Measurements from ENCODE around the gene ARHGAP10.
A peak's percentile ranks its signal among the peaks of the same experiment; 100 is the strongest.

ARHGAP10 gene

DNA sequence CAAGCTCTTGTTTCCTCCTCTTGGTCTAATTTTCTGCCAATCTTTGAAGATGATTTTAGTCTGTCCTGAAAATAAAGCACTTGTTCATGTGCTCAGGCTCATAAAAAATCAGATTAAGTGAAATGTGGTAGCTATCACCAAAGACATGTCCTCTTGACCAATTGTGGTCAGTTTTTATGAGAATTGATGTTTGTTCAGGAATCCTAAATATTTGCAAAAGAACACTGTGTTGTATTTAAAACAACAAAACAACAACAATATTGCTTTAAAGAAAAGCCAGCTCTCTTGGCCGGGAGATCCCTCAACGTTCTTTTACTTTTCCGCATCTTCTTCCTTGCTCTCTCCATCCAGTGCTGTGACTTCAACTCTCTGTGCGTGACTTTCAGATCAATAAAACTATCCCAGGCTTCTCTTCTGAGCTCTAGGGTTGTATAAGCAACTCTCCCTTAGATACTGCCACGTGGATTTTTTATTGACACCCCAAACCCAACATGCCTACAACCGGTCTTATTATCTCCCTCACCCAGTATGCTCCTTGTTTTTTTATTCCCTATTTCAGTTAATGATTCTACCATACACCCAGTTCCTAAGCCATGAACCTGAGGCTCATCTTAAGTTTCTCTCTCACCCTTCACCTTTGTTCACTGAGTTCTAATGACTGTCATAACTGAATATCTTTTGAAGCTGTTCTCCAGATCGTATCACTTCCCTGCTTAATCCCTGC lies 309.9 kb downstream of the ARHGAP10 start:
- no peak for DNase-seq (ENCODE audit: low read depth)

DNA sequence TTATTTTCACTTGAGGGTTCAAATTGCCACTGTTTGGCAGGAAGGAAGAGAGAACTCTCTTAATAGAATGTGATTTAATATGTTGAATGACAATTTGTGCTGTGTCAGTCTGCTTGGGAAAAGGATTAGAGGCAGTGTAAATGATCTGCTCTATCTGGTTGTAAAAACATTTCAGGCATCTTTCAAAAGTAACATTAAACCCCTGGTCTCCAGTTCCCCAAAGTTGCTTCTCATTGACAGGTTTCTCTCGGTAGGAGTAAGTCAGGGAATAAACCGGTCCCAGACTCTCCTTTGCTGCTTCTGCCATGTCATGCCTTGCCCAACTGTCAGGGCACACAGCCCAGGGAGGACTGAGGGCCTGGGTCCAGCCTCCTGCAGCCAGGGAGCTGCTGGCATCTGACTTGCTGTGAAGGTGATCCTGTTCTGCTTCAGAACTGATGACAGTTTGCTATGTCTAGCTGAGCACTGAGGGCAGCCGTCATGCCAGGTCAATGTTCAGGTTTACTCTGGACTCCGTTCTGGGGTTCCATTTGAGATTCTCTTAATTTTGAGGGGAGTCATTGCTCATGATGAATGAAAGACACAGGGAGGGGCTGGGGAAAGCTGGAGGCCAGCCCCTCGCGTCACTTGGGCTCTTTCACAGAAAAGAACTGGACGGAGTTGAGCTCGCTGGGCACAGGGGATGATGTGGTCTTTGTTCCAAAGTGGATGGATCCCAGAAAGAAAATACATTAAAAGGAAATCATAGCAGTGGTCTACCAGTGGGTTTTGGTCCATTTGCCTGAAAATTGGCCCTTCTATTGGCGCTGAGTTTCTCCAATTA lies 312.4 kb downstream of the ARHGAP10 start:
- DNase-seq (ENCODE audit: low read depth), result no peak

GRCh38 chr4:148044912-148045352 lies 313.0 kb downstream of the ARHGAP10 start:
- DNase-seq (ENCODE audit: low read depth), result no peak

DNA sequence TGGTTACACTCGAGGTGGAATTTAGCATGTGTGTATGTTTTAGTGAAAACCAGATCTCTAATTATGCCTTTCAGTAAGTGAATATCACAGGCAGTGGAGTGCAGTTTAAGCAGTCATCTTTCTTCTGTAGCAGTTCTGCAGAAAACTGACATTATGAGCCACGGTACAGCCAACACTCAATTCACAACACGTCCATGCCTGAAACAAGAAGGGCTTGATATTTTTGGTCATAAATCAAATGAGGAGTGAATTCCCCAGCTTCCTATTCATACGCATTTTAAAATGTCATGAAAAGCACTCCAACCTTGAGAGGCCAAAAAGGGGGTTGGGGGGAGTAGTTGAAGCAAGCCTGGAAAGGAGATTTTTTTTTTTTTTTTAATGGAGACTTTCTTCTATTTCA lies 316.7 kb downstream of the ARHGAP10 start:
- DNase-seq (ENCODE audit: low read depth), result no peak

- no peak for DNase-seq (ENCODE audit: low read depth)
Measured at GRCh38 chr4:148051403-148051802, 319.5 kb downstream of the ARHGAP10 start.

DNA sequence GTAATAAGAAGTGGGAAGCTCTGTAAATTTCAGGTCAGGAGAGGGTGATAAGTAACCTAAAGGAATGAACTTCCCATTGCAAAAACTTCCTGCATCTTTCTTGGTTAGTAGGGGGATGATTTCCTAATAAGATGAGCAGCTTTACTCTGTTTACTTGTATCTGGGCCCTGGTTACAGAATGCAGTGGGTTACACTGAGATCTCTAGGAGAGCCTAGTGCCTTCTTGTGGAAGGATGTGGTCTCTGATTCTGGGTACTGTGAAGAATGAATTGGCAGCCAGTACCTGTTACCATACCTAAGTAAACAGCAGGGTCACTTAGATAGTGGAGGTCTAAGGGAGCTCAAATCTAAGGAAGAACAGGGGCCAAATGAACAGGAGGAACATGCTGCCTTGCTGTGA lies 320.6 kb downstream of the ARHGAP10 start:
- no peak for DNase-seq (ENCODE audit: low read depth)

DNA sequence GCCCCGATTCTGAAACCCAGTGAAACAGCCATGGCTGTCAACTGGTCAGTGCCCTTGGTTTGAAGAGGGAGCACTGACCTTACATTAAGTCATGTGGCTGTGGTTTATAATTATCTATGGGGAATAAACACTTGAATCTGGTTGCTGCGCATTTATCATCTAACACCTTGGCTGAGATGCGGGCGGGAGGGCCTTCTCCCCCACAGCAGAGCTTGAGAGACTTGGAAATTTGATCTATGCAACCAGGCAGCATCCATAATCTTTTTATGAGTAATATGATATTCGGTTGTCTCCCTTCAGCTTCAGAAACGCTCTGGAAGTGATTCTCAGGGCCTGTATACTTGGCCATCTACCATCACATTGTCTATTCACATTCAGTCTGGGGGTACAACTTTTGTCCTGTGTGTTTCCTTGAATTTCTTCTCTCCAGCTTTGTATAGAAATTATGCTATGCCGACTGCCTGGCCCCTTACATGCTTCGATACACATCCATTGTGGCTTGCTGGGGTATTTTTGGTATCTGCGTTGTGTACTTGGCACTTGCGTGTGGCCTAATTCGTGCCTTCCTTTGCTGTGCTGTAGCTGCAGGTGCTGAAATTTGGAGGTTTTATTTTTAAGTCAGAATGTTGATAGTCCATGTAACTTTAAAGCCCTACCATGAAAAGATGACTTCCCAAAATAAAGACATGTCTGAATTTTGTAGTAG lies 321.6 kb downstream of the ARHGAP10 start:
- no peak for DNase-seq (ENCODE audit: low read depth)

- no peak for DNase-seq (ENCODE audit: low read depth)
Measured at GRCh38 chr4:148054275-148054674, 322.4 kb downstream of the ARHGAP10 start.

GRCh38 chr4:148055844-148056243 lies 324.0 kb downstream of the ARHGAP10 start:
- DNase-seq (ENCODE audit: low read depth), result no peak

GRCh38 chr4:148056879-148057278 lies 325.0 kb downstream of the ARHGAP10 start:
- peak; percentile 43 for DNase-seq (ENCODE audit: low read depth)

DNA sequence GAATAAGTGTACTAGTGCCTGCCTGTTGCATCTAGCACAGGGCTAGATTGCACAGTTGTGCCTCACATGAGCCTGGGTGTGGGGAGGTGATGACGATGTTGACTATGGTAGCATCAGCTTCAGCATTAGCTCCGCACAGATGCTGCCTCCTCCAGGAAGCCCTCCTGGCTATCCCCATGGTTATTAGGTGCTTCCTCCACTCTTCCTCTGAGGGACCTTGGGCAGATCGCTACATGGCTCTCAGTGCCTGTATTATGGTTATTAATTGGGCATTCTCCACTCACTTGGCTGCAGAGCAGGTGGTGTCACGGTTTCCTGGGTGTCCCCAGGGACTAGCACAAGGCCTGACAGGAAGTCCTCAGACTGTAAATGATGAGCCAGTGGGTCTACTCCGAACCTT lies 325.6 kb downstream of the ARHGAP10 start:
- no peak for DNase-seq (ENCODE audit: low read depth)

GRCh38 chr4:148057984-148058859 lies 326.3 kb downstream of the ARHGAP10 start:
- no peak for DNase-seq (ENCODE audit: low read depth)

DNA sequence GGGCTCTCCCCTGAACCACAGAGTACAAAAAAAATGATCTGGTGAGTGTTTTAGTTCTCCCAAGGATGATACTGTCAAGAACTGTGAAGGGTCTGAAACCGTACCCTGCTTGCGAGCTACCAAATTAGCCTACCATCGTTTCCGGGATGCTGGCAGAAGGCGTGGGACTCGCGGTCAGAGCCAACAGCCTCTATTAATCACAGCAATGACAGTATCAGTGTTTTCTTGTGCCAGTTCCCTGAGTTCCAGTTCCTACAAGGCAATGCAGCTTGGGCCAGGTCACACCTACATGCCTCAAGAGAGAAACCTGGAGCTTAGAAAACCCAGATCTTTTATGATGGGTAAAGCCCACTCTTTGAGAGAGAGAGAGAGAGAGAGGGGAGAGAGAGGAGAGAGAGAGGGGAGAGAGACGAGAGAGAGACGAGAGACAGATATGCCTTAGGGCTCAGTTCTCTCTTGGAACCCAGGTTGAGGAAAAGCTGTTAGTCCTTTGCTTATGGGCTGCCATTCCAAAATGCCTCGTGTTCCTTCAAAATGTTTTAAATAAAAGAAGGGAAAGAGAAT lies 327.8 kb downstream of the ARHGAP10 start:
- no peak for DNase-seq (ENCODE audit: low read depth)

DNA sequence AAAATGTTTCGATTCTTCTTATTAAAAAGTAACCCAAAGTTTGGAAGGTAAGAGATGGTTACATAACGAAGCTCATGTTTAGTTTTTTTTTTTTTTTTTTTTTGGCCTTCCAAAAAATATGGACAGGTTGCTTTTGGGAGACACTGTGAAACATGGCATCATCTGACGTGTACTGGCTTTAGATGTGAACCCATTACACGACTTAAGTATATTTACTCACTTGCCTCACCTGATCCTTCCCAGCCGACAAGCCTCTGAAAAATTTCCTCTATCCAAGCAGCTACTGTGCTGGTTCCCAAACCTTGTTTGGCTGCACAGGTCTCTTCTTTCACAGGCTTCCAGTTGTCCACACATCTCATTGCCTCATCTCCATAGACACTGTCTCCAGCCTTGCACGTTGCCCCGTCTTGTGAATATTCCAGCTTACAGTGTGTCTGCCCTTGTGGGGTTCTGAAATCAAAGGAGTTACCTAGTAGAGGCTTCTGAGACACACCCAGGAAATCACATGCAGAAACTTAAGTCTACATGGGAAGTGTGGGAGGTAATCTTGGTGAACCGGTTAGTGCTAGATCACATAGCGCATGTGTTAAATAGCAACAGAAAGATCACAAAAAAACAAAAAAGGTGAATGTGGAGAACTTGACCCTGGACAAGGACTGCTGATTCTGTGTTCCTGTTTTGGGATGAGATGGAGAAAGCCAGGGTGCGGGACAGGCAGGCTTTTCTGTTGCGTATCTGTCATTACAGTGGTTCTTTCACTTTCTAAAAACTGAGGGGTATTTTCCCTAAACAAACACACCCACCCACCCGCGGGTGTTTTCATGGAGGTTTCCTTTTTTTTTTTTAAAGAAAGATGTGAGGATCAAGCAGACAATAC lies 328.6 kb downstream of the ARHGAP10 start:
- no peak for DNase-seq (ENCODE audit: low read depth)

GRCh38 chr4:148061141-148061481 lies 329.2 kb downstream of the ARHGAP10 start:
- no peak for DNase-seq (ENCODE audit: low read depth)

GRCh38 chr4:148061795-148062194 lies 329.9 kb downstream of the ARHGAP10 start:
- DNase-seq (ENCODE audit: low read depth), result no peak

- no peak for DNase-seq (ENCODE audit: low read depth)
Measured at GRCh38 chr4:148062301-148062950, 330.5 kb downstream of the ARHGAP10 start.

GRCh38 chr4:148064451-148064850 lies 332.6 kb downstream of the ARHGAP10 start:
- no peak for DNase-seq (ENCODE audit: low read depth)

DNA sequence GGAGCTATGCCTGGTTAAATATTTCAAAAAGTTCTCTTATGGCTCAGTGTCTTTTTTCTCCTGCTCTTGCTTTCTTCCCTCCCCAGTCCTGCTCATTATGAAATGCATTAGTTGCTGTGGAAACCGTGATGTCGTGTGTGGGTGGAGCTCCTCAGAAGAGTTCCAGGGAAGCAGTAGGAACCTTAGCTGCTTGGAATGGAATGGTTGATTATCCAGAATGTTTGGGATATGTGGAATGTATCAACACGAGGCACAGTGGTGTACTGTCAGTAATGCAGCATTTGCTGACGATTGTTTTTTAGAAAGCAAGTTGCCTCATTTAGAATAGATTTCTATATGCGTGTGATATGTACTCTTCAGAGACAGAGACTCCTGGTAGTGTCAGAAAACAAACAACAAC lies 333.2 kb downstream of the ARHGAP10 start:
- no peak for DNase-seq (ENCODE audit: low read depth)

DNA sequence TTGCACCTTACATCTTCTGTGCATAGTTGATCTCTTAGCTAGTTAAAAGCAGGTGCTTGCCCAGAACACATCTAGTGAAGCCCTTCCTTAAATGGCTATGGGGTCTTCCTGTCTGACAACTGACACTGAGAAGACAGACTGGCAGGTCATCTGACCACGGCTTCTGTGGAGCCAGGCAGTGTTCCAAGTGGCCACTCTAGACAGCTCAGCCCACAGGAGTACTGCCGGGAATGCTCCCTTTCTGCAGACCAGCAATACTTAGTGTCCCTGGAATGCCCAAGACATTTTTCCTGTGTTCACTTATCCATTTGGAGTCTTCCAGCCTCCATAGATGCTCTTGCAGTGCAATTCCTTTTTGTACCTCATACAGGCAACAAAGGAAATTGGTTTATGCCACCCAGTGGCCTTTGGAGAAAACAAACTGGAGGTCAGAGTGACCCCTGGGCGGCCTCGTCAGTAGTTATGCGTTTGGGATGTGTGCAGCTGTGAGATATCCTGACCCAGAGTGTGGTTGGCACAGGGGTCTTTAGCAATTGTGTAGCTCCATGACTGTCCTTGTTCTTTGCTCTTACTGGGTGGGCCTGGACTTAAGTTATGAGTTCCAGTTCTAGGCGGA lies 335.5 kb downstream of the ARHGAP10 start:
- no peak for DNase-seq (ENCODE audit: low read depth)

Measured in stimulated activated CD8-positive, alpha-beta memory T cell treated with anti-CD3 and anti-CD28 coated beads, Interleukin-7, amount 100 ng/mL, for 24 hours (primary cell).